ENCODE data around the gene RERE. TPM values are rescaled to one million over a fixed set of nuclear protein-coding genes. Genes with fewer than 3 reads are reported as not detected.

RERE gene
- total RNA-seq, 1 donor from 2014 or later, result 80.3 TPM

DNA sequence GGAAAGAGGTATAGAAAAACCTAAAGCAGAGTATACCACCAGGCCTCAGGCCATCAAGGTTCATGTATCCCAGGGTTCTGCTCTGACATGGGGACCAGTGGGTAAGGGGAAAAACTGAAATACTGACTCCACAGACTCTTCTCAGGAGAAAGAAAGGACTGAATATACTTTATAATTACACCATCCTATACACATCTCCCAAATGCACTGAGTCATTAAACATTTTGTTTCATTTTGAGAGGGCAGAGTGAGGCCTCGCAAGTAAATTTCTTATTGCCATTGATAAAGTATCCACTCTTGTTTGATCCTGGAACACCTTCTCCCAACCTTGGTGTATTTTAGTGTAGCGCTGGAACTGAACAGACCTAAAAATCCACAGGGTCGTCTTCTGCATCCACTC lies 251.6 kb downstream of the RERE start:
- Histone ChIP-seq H3K36me3 (no peaks in the 10 kb centered on the region), H3K4me1 (peaks cover 9% of the 10 kb centered on the region), H3K4me3 (no peak overlapping the region), H3K27me3 (no peaks in the 10 kb centered on the region), H3K27ac (no peak overlapping the region), H3K9me3 (no peaks in the 10 kb centered on the region)
- DNase-seq (ENCODE audit: extremely low spot score in 2 of 2), result no peak
- TF ChIP-seq POLR2A (IDR thresholded peaks at IDR 0.05) (no peak), POLR2AphosphoS5 (IDR thresholded peaks at IDR 0.05; ENCODE audit: insufficient read depth in 1 of 2, low read depth in 1 of 2) (no peak)
- TF ChIP-seq, protein P1, sequence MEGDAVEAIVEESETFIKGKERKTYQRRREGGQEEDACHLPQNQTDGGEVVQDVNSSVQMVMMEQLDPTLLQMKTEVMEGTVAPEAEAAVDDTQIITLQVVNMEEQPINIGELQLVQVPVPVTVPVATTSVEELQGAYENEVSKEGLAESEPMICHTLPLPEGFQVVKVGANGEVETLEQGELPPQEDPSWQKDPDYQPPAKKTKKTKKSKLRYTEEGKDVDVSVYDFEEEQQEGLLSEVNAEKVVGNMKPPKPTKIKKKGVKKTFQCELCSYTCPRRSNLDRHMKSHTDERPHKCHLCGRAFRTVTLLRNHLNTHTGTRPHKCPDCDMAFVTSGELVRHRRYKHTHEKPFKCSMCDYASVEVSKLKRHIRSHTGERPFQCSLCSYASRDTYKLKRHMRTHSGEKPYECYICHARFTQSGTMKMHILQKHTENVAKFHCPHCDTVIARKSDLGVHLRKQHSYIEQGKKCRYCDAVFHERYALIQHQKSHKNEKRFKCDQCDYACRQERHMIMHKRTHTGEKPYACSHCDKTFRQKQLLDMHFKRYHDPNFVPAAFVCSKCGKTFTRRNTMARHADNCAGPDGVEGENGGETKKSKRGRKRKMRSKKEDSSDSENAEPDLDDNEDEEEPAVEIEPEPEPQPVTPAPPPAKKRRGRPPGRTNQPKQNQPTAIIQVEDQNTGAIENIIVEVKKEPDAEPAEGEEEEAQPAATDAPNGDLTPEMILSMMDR (IDR thresholded peaks at IDR 0.05), result no peak
- intact Hi-C loops (cut with DNase I), result loop anchor here (10.0 kb wide), 2 partner anchors 109 to 279 kb away; no protein-coding TSS in a partner anchor

DNA sequence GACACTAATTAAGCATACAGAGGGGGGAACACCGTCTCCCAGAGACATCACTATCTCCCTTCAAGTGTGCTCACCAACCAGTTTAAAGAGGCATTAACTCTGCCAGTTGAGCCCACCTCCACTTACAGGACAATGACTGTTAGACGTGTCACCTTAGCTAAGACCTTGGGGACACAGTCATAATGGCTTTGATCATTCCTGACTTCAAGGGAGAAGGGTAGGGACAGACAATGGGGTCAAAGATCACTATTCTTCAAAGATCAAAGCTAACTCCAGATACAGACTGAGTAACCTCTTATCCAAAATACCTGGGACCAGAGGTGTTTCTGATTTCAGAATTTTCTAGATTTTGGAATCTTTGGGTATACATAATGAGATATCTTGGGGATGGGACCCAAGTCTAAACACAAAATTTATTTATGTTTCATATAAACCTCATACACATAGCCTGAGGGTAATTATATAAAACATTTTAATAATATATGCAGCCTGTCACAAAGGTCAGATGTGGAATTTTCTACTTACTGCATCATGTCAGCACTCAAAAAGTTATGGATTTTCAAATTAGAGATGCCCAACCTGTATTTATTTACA lies 253.4 kb downstream of the RERE start:
- no peak for DNase-seq (ENCODE audit: extremely low spot score in 2 of 2)
- Histone ChIP-seq H3K4me1 (peaks cover 9% of the 10 kb centered on the region), H3K27me3 (no peaks in the 10 kb centered on the region), H3K4me3 (no peak overlapping the region), H3K36me3 (no peaks in the 10 kb centered on the region), H3K27ac (no peak overlapping the region), H3K9me3 (no peaks in the 10 kb centered on the region)
- TF ChIP-seq, protein P1 (IDR thresholded peaks at IDR 0.05), result no peak
- no peak for TF ChIP-seq POLR2AphosphoS5 (IDR thresholded peaks at IDR 0.05; ENCODE audit: insufficient read depth in 1 of 2, low read depth in 1 of 2)
- TF ChIP-seq POLR2A (IDR thresholded peaks at IDR 0.05), result no peak
- intact Hi-C loops (cut with DNase I), result loop anchor here (10.0 kb wide), 2 partner anchors 111 to 281 kb away; no protein-coding TSS in a partner anchor

DNA sequence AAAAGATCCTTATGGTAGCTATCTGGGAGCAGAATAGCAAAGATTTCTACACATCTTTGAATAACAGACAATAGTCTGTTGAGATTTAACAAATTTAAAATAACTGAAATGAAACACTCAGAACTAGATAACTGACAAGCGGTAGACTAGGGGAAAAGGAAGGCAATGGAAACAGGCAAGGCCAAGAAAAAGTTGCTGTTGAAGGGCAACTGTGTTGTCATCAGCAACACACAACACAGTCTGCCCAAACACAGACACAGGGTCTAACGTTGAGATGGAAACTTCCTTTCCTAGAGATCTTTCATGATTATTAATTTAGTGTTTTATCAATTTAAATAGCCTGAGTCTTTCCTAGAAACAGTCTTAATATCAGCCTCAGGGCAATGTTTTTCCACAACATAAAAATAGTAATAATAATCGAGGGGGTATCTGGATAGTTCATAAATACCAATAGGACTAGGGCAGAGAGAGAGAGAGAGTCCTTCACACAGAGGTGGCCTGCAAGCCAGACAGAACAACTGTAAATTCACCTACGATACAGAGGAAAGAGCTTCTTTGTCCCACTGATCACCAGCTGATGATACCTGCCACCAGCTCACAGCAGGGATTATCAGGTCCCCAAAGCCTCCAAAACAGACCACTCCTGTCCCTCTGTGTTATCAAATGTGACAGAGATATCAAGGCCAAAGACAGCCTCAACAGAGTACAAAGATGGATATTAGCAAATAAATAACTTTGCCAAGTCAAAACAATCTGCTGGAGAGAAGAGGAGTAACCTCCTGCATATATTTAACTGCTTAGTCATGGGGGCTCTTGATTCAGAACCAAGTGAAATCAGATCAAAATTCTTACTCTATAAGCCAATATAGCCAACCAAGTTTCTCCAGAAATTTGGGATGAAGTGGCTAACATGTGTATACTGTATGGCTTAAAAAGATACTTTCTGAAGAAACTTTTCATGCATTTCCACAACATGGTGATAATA lies 254.3 kb downstream of the RERE start:
- TF ChIP-seq, protein P1 (IDR thresholded peaks at IDR 0.05), result no peak
- no peak for TF ChIP-seq POLR2AphosphoS5 (IDR thresholded peaks at IDR 0.05; ENCODE audit: insufficient read depth in 1 of 2, low read depth in 1 of 2)
- TF ChIP-seq POLR2A (IDR thresholded peaks at IDR 0.05), result no peak
- Histone ChIP-seq H3K4me1 (peaks cover 9% of the 10 kb centered on the region), H3K9me3 (no peaks in the 10 kb centered on the region), H3K27ac (no peak overlapping the region), H3K27me3 (no peaks in the 10 kb centered on the region), H3K4me3 (no peak overlapping the region), H3K36me3 (no peaks in the 10 kb centered on the region)
- no peak for DNase-seq (ENCODE audit: extremely low spot score in 2 of 2)
- intact Hi-C loops (cut with DNase I), result loop anchor here (10.0 kb wide), 2 partner anchors 112 to 282 kb away; no protein-coding TSS in a partner anchor

DNA sequence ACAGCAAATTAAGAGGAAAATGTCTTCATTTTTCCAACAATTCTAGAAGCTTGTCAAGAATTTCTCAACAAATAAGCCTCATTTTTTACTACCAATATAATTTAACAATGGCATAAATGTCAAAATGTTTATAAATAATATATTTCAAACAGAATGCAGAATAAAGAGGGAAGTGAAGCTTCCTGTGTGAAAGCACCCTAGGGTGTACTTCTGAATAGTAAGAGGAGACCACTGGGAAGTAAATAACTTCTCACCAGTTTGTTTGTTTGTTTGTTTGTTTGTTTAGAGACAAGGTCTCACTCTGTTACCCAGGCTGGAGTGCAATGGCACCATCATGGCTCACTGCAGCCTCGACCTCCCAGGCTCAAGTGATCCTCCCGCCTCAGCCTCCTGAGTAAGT lies 255.2 kb downstream of the RERE start:
- Histone ChIP-seq H3K36me3 (no peaks in the 10 kb centered on the region), H3K4me3 (no peak overlapping the region), H3K9me3 (no peaks in the 10 kb centered on the region), H3K4me1 (peaks cover 9% of the 10 kb centered on the region), H3K27ac (no peak overlapping the region), H3K27me3 (no peaks in the 10 kb centered on the region)
- no peak for TF ChIP-seq POLR2A (IDR thresholded peaks at IDR 0.05)
- TF ChIP-seq POLR2AphosphoS5 (IDR thresholded peaks at IDR 0.05; ENCODE audit: insufficient read depth in 1 of 2, low read depth in 1 of 2), result no peak
- TF ChIP-seq, protein P1 (IDR thresholded peaks at IDR 0.05), result no peak
- intact Hi-C loops (cut with DNase I), result loop anchor here (10.0 kb wide), 2 partner anchors 113 to 283 kb away; no protein-coding TSS in a partner anchor
- no peak for DNase-seq (ENCODE audit: extremely low spot score in 2 of 2)
